GM12878 (cell line): Measurements from ENCODE around the gene SOST. TPM values are rescaled to one million over a fixed set of nuclear protein-coding genes. Genes with fewer than 3 reads are reported as not detected.

ENCODE experiments used
- ATF7 ChIP-seq: fragments of 450-650 bp; IDR thresholded peaks from 2 replicates; pipeline ENCODE4 v1.6.1; 2016; ENCODE audit warnings: low read depth, mild to moderate bottlenecking
- CBX5 ChIP-seq: sonication (generic); IDR thresholded peaks from 2 replicates; pipeline ENCODE4 v1.6.1; 2016; ENCODE audit warnings: low read depth, moderate library complexity, mild to moderate bottlenecking, inconsistent platforms
- HCFC1 ChIP-seq: fragments of 150-350 bp; IDR thresholded peaks from 2 replicates; pipeline ENCODE4 v1.6.1; 2014; ENCODE audit warnings: low read length
- JUND ChIP-seq: IDR thresholded peaks from 2 replicates; pipeline ENCODE4 v1.6.1; 2012; ENCODE audit warnings: low read depth, mild to moderate bottlenecking, low read length, improper control_type of control experiment, moderate library complexity
- SPI1 ChIP-seq: IDR thresholded peaks from 2 replicates; pipeline ENCODE4 v1.6.1; 2011; ENCODE audit warnings: low read depth, mild to moderate bottlenecking, low read length, moderate library complexity, borderline replicate concordance; ENCODE audit not compliant: insufficient read depth
- ZNF274 ChIP-seq: IDR thresholded peaks from one replicate; pipeline ENCODE4 v1.8.0; 2011; ENCODE audit not compliant: insufficient read length, insufficient read depth
- polyA plus RNA-seq, 11 experiments: library from polyadenylated mRNA; depleted of rRNA in 4 of 11; unstranded in 6 of 11; stranded (reverse) in 5 of 11; fragments of >200 nt; fragmentation: Nextera tagmentation in 4 of 11; fragmentation: Illumina TruSeq in 1 of 11; extraction: Ambion mirVana in 4 of 11; extraction: Trizol in 1 of 11; gene quantifications; 1 replicate in 1 of 11; 2 replicates in 10 of 11; pipeline versions ENCODE4 v1.2.1 to v1.2.3, GENCODE V29; 2011 to 2016; ENCODE audit warnings: inconsistent platforms in 2 of 11, missing spikeins in 2 of 11, low read depth in 1 of 11
- total RNA-seq, 4 experiments: library from RNA; depleted of rRNA in 3 of 4; stranded (reverse); fragments of >200 nt in 3 of 4; fragmentation: Illumina TruSeq in 1 of 4; extraction: Trizol in 1 of 4; gene quantifications; 2 replicates each; pipeline versions ENCODE4 v1.2.1 to v1.2.3, GENCODE V29; 2013 to 2021
- TF ChIP-seq, protein P1 (sequence below): fragments of 150-350 bp; IDR thresholded peaks from 2 replicates; pipeline ENCODE4 v1.6.1; 2016; ENCODE audit warnings: low read depth, low read length
- TF ChIP-seq, protein P2 (sequence below): fragments of 450-650 bp; formaldehyde crosslinking; IDR thresholded peaks from 2 replicates; pipeline ENCODE4 v1.4.0; 2020; ENCODE audit warnings: mild to moderate bottlenecking, moderate library complexity

The SOST gene
- total and polyA plus RNA-seq, 10 of the 15 experiments (the other 5 are each of a cell fraction or from before 2014, with no cell fraction given): not detected

DNA sequence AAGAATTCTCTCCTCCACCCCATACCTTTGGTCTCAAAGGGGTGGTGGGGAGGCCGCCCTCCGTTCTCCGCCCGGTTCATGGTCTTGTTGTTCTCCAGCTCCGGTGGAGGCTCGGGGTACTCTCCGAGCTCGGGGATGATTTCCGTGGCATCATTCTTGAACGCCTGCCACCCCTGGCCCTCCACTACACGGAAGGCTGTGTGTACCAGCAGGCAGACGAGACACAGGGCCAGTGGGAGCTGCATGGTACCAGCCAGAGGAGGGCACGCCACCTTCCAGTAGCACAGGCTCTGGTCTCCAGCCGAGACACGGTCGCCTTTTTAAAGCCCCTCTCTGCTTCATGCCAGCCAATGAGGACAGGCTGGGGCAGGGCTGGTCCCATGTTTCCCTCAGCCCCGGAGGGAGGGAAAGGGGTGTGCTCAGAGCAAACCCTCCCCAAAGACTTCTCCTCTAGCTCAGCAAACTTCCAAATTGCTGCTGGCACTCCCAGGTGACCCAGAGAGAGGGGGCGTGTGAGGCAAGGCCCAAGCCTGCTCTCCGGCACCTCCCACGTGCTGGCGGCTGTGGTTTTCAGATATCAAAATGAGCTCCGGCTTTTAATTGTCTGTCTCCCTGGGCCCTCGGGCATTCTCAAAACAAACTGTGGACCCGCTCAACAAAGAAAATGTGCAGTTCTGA, at the start of gene SOST (continued):
- TF ChIP-seq, protein P1, sequence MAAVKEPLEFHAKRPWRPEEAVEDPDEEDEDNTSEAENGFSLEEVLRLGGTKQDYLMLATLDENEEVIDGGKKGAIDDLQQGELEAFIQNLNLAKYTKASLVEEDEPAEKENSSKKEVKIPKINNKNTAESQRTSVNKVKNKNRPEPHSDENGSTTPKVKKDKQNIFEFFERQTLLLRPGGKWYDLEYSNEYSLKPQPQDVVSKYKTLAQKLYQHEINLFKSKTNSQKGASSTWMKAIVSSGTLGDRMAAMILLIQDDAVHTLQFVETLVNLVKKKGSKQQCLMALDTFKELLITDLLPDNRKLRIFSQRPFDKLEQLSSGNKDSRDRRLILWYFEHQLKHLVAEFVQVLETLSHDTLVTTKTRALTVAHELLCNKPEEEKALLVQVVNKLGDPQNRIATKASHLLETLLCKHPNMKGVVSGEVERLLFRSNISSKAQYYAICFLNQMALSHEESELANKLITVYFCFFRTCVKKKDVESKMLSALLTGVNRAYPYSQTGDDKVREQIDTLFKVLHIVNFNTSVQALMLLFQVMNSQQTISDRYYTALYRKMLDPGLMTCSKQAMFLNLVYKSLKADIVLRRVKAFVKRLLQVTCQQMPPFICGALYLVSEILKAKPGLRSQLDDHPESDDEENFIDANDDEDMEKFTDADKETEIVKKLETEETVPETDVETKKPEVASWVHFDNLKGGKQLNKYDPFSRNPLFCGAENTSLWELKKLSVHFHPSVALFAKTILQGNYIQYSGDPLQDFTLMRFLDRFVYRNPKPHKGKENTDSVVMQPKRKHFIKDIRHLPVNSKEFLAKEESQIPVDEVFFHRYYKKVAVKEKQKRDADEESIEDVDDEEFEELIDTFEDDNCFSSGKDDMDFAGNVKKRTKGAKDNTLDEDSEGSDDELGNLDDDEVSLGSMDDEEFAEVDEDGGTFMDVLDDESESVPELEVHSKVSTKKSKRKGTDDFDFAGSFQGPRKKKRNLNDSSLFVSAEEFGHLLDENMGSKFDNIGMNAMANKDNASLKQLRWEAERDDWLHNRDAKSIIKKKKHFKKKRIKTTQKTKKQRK: no peak
- no peak for TF ChIP-seq JUND
- TF ChIP-seq HCFC1: no peak
- TF ChIP-seq ATF7: no peak
- TF ChIP-seq ZNF274: no peak
- no peak for TF ChIP-seq SPI1
- TF ChIP-seq, protein P2, sequence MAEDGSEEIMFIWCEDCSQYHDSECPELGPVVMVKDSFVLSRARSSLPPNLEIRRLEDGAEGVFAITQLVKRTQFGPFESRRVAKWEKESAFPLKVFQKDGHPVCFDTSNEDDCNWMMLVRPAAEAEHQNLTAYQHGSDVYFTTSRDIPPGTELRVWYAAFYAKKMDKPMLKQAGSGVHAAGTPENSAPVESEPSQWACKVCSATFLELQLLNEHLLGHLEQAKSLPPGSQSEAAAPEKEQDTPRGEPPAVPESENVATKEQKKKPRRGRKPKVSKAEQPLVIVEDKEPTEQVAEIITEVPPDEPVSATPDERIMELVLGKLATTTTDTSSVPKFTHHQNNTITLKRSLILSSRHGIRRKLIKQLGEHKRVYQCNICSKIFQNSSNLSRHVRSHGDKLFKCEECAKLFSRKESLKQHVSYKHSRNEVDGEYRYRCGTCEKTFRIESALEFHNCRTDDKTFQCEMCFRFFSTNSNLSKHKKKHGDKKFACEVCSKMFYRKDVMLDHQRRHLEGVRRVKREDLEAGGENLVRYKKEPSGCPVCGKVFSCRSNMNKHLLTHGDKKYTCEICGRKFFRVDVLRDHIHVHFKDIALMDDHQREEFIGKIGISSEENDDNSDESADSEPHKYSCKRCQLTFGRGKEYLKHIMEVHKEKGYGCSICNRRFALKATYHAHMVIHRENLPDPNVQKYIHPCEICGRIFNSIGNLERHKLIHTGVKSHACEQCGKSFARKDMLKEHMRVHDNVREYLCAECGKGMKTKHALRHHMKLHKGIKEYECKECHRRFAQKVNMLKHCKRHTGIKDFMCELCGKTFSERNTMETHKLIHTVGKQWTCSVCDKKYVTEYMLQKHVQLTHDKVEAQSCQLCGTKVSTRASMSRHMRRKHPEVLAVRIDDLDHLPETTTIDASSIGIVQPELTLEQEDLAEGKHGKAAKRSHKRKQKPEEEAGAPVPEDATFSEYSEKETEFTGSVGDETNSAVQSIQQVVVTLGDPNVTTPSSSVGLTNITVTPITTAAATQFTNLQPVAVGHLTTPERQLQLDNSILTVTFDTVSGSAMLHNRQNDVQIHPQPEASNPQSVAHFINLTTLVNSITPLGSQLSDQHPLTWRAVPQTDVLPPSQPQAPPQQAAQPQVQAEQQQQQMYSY: no peak
- TF ChIP-seq CBX5: no peak
